Endothelial cell of umbilical vein (primary cell): ENCODE measurements around the gene IRF1.

ENCODE experiments used
- CTCF ChIP-seq, 2 donors: IDR thresholded peaks; 1 replicate in 1 of 2; 2 replicates in 1 of 2; pipeline ENCODE4 v1.5.1; 2011; ENCODE audit warnings: low read length in 2 of 2, mild to moderate bottlenecking in 2 of 2, moderate library complexity in 2 of 2, control low read depth in 1 of 2, inconsistent platforms in 1 of 2, low read depth in 1 of 2; ENCODE audit not compliant: insufficient read depth in 1 of 2; ENCODE audit errors: extremely low read depth in 1 of 2
- POLR2A ChIP-seq: IDR thresholded peaks from 2 replicates; pipeline ENCODE4 v1.6.1; 2012; ENCODE audit warnings: low read depth, mild to moderate bottlenecking, control low read depth, low read length

GRCh38 chr5:132444061-132444460 lies 46.5 kb downstream of the IRF1 start:
- no peak for TF ChIP-seq POLR2A
- no peak for TF ChIP-seq CTCF (IDR thresholded peaks at IDR 0.05; ENCODE audit: extremely low read depth in 1 of 2, insufficient read depth in 1 of 2, low read depth in 1 of 2, low read length in 2 of 2)
